ENCODE results near the gene ZP3.

- no peak for TF ChIP-seq TAF1 (IDR thresholded peaks at IDR 0.05; ENCODE audit: low read depth)
- no peak for TF ChIP-seq CTCF (IDR thresholded peaks at IDR 0.05; ENCODE audit: poor library complexity, severe bottlenecking)
These were observed 20.8 kb upstream of the ZP3 start for GRCh38 chr7:76403780-76404494.

Measured in neural cell (in vitro differentiated cells).